Activated naive CD4-positive, alpha-beta T cell treated with Interleukin-2 at 50 U/mL for 16 hours (primary cell): ENCODE measurements around the gene TRAPPC12.

Experiments
- DNase-seq: peaks from one replicate; pipeline ENCODE4 v3.0.0-alpha.2; 2020

Gene TRAPPC12

GRCh38 chr2:3457524-3458395 lies 78.3 kb downstream of the TRAPPC12 start:
- no peak for DNase-seq

DNA sequence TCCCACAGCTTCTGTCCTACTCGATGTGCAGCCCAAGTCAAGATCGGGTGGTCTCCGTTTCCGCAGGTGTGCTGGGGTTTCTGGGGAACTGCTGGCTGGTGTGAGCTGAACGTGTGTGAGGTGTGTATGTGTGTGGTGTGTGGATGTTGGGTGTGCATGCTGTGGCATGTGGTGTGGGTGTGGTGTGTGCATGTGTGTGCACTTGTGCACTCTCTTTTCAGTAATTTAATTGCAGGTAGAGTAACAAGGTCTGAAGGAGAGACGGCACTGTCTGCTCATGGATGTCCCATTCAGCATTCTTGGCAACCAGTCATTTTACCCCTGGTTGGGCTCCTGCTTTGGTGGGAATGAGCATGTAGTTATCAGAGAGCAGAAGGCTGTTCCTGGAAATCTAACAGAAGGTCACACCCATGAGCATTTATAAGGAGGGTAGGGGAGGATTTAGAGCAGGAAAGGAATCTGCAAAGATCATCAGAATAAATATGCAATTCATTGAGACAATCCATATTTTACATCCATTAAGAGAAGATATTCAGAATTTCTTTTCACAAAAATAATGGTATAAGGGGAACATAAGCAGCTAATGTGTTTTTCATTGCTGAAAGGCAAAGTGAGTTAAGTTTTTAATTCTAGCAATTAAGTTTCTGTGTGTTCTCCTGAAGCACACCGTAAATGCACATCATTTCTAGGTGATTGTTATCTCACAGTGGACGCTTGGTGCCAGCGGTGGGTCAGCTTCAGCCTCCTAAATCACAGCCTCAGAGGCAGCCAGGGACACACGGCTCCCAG lies 79.1 kb downstream of the TRAPPC12 start:
- no peak for DNase-seq

GRCh38 chr2:3459185-3460015 lies 79.9 kb downstream of the TRAPPC12 start:
- DNase-seq: no peak

DNA sequence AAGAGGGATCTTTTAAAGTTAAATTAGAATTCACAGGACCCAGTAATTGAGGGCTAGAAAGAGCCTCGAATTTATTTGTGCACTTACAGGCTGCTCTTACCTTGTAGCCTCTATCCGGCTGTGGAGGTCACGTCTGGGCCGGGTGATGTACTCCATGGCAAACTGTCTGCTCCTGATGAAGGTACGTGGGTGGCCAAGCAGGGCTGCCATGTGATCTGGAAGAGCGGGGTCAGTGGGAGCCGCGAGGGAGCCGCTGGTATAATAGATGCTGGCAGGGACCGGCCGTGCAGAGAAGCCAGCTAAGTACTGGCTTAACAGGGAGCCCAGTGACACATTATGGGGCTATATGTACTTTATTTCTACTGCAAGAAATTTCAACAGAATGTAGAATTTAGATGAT lies 80.7 kb downstream of the TRAPPC12 start:
- DNase-seq: no peak

GRCh38 chr2:3460831-3461800 lies 81.6 kb downstream of the TRAPPC12 start:
- no peak for DNase-seq

- no peak for DNase-seq
Measured at GRCh38 chr2:3461801-3462492, 82.5 kb downstream of the TRAPPC12 start.

DNA sequence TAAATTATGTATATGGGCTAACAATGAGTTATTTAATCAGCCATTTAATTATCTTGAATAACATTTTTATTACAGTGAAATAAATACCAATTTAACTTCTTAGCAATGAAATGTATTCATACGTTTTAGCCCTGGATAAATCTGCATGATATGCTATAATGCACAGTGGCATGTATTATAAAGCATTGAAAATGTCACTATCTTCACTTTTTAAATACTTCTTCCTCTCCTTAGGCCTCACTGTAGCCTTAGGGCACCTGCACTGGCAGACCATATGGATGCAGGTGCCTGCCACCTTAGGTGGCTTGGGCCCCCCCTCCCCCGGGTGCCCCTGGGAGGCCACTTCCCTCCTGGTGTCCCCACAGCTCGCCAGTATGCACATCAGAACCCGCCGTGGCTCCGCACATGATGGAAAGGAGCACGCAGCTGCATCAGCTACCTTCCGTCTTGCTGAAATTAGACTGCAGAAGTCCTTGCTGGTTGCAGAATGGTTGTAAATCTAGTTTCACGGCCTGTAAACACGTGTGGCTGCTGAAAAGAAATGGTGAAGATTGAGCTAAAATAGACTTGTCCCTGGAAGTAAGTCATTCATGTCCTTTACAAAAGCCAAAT lies 83.1 kb downstream of the TRAPPC12 start:
- DNase-seq: no peak

- no peak for DNase-seq
Measured at GRCh38 chr2:3463186-3463835, 83.8 kb downstream of the TRAPPC12 start.

GRCh38 chr2:3463944-3464343 lies 84.5 kb downstream of the TRAPPC12 start:
- DNase-seq: no peak

DNA sequence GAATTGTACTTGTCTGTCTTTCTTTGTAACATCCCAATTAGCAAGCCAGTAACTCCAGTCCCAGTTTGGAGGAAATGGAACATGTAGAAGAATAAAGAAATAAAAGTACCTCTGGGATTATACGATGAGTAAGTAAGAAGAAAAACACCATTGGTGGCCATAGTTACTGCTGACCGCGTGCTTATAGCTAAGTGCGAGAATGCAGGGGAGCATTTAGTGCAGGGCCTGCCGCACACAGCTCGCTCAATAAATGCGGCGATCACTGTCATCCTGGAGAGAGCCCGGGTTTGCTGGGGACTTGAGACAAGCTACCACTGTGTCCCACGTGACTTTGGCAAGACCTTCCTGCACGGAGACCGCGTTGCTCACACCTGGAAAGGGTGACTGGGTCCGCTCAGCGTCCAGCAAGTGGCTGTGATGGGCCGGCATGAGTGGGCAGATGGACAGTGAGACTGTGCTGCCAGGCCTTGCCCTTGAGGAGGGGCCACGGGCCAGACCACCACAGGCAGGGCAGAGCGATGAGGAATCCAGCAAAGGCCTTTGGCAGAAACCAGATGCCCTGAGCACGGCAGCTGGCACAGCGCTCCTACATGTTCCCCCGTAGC lies 85.0 kb downstream of the TRAPPC12 start:
- DNase-seq: no peak

DNA sequence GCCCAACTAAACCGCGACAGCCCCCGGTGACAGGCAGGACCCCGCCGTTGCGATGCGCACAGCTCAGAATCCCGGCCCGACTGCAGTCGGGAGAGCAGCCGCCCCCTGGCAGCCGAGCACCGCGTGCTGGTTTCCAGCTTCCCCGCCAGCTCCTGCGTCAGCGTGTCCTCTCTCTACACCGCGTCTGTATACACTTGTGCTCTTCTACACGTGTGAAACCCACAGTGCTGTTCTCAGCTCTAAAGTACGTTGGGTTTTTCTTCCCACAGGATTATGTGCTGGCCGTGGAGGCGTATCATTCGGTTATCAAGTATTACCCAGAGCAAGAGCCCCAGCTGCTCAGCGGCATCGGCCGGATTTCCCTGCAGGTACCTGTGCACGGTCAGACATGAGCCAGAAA lies 85.8 kb downstream of the TRAPPC12 start:
- no peak for DNase-seq

DNA sequence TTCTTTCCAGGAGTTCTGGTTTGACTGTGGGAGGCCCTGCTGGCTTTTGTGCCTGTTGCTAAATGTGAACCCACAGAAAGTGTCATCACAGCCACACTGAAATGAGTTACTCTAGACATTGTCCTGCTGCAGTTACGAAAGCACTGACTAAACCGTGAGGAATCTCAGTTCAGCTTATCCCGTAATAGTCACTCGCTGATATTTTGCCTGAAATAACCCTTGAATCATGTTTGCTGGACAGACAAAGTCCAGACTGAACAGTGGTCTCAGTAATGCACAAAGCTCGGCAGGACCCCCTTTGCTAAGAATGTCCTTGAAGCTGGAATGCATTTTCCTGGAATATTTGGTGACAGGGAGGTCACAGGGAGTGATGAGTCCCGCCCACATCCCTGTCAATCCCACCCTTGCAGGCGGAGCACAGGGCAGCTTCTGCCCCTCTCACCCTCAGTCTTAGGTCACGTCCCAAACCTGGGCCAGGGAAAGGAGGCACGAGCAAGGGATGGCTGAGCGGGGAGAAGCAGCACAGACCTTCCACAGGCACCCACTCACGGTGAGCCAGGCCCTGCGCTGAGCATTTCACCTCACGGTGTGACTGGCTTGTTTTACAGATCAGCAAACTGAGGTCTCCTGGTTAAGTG lies 86.5 kb downstream of the TRAPPC12 start:
- DNase-seq: no peak

GRCh38 chr2:3466482-3466863 lies 87.0 kb downstream of the TRAPPC12 start:
- no peak for DNase-seq

GRCh38 chr2:3466966-3467365 lies 87.5 kb downstream of the TRAPPC12 start:
- no peak for DNase-seq

GRCh38 chr2:3467654-3468053 lies 88.2 kb downstream of the TRAPPC12 start:
- no peak for DNase-seq

- no peak for DNase-seq
Measured at GRCh38 chr2:3468296-3468988, 88.9 kb downstream of the TRAPPC12 start.

GRCh38 chr2:3469486-3469885 lies 90.0 kb downstream of the TRAPPC12 start:
- DNase-seq: no peak

DNA sequence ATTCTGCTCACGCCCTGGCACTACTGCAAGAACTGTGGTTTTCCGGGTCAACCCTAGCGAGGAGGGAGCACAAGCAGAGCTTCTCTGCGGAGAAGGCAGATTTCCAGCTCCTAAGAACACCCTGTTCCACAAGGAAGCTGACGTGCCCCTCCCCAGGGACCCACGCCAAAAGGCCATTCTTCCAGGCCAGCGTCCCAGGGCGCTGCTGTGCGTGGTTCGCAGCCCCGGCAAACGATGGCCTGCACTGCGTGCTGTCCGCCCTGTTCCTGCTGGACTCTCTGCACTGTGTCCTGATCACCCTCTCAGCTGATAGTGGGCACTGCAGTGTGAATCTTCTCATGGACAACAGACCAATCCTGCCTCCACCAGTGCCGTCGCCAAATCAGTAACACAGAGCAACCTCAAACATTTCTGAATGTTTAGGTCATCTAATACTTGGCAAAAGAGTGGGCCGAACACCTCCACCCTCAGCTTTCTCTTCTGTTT lies 90.7 kb downstream of the TRAPPC12 start:
- no peak for DNase-seq
